Neural cell (in vitro differentiated cells): Measurements from ENCODE around the gene HOATZ. TPM values are rescaled to one million over a fixed set of nuclear protein-coding genes. Genes with fewer than 3 reads are reported as not detected.

Experiments
- H2AFZ ChIP-seq: fragments of 200-600, 300-800 bp; sonication (generic), shearing (Covaris generic); 2 replicates; pipeline ENCODE4 v1.6.0; 2014; ENCODE audit warnings: low read depth, mild to moderate bottlenecking, antibody characterized with exemption, low read length, moderate library complexity
- H3F3A ChIP-seq: fragments of 200-600 bp; shearing (Covaris generic); 2 replicates; pipeline ENCODE4 v1.6.1; 2016; ENCODE audit warnings: mild to moderate bottlenecking, moderate library complexity, mixed read lengths, antibody characterized with exemption, low read length; ENCODE audit not compliant: insufficient read depth, poor library complexity, severe bottlenecking
- H3K27ac ChIP-seq: fragments of 200-600, 300-800 bp; sonication (generic), shearing (Covaris generic); 2 replicates; pipeline ENCODE4 v1.5.1; 2014; ENCODE audit warnings: mild to moderate bottlenecking, low read length, moderate library complexity
- H3K27me3 ChIP-seq: fragments of 300-800, 200-600 bp; sonication (generic), shearing (Covaris generic); 2 replicates; pipeline ENCODE4 v1.6.0; 2014; ENCODE audit warnings: mild to moderate bottlenecking, low read depth, low read length, moderate library complexity; ENCODE audit not compliant: insufficient read depth
- H3K36me3 ChIP-seq: fragments of 300-800, 200-600 bp; sonication (generic), shearing (Covaris generic); 2 replicates; pipeline ENCODE4 v1.5.1; 2014; ENCODE audit warnings: mild to moderate bottlenecking, antibody characterized with exemption, low read length, moderate library complexity; ENCODE audit not compliant: insufficient read depth
- H3K4me2 ChIP-seq: fragments of 300-800, 200-600 bp; sonication (generic), shearing (Covaris generic); 2 replicates; pipeline ENCODE4 v1.6.0; 2014; ENCODE audit warnings: mild to moderate bottlenecking, low read length
- H3K4me3 ChIP-seq: fragments of 300-800, 200-600 bp; sonication (generic), shearing (Covaris generic); 2 replicates; pipeline ENCODE4 v1.5.1; 2014; ENCODE audit warnings: mild to moderate bottlenecking, low read length, moderate library complexity
- H3K79me2 ChIP-seq: fragments of 200-600 bp; shearing (Covaris generic); replicated peaks from 2 replicates; pipeline ENCODE4 v1.6.0; 2014; ENCODE audit warnings: mild to moderate bottlenecking, low read length, moderate library complexity; ENCODE audit not compliant: insufficient read depth
- H3K9ac ChIP-seq: fragments of 300-800, 200-600 bp; sonication (generic), shearing (Covaris generic); 2 replicates; pipeline ENCODE4 v1.6.1; 2016; ENCODE audit warnings: mild to moderate bottlenecking, low read length, mixed read lengths
- H3K9me2 ChIP-seq: fragments of 200-600 bp; shearing (Covaris generic); 2 replicates; pipeline ENCODE4 v1.6.1; 2016; ENCODE audit warnings: mild to moderate bottlenecking, low read length, mixed read lengths; ENCODE audit not compliant: insufficient read depth
- H3K9me3 ChIP-seq: fragments of 200-600, 300-800 bp; sonication (generic), shearing (Covaris generic); 2 replicates; pipeline ENCODE4 v1.6.1; 2016; ENCODE audit warnings: mild to moderate bottlenecking, mixed run types, low read length, moderate library complexity, mixed read lengths
- H4K20me1 ChIP-seq: fragments of 200-600 bp; shearing (Covaris generic); 2 replicates; pipeline ENCODE4 v1.6.1; 2016; ENCODE audit warnings: mild to moderate bottlenecking, mixed run types; ENCODE audit not compliant: insufficient read depth
- EP300 ChIP-seq: fragments of 450-650 bp; conservative IDR thresholded peaks from 2 replicates; pipeline ENCODE4 v1.6.1; 2014; ENCODE audit warnings: antibody characterized with exemption, mild to moderate bottlenecking, moderate library complexity; ENCODE audit not compliant: poor library complexity, severe bottlenecking
- EZH2 ChIP-seq: fragments of 200-600, 300-800 bp; shearing (Covaris generic), sonication (generic); IDR thresholded peaks from 2 replicates; pipeline ENCODE4 v1.6.1; 2014; ENCODE audit warnings: antibody characterized with exemption, low read length, borderline replicate concordance, mild to moderate bottlenecking; ENCODE audit not compliant: insufficient read depth, poor library complexity, severe bottlenecking
- MXI1 ChIP-seq: fragments of 450-650 bp; conservative IDR thresholded peaks from 2 replicates; pipeline ENCODE4 v1.6.1; 2014; ENCODE audit warnings: antibody characterized with exemption, mild to moderate bottlenecking; ENCODE audit not compliant: poor library complexity, severe bottlenecking
- POLR2AphosphoS5 ChIP-seq: IDR thresholded peaks from 2 replicates; pipeline ENCODE4 v1.6.1; 2012
- RAD21 ChIP-seq: fragments of 450-650 bp; conservative IDR thresholded peaks from 2 replicates; pipeline ENCODE4 v1.6.1; 2014; ENCODE audit warnings: antibody characterized with exemption, mild to moderate bottlenecking, moderate library complexity
- SMC3 ChIP-seq: fragments of 450-650 bp; conservative IDR thresholded peaks from 2 replicates; pipeline ENCODE4 v1.6.1; 2014; ENCODE audit warnings: antibody characterized with exemption, mild to moderate bottlenecking, moderate library complexity; ENCODE audit not compliant: poor library complexity
- TAF1 ChIP-seq: IDR thresholded peaks from 2 replicates; pipeline ENCODE4 v1.6.1; 2012; ENCODE audit warnings: low read depth
- polyA plus RNA-seq: library from polyadenylated mRNA; depleted of rRNA; stranded (reverse); fragments of >200 nt; gene quantifications from 2 replicates; pipeline ENCODE4 v1.2.3, GENCODE V29; 2014
- TF ChIP-seq, protein P1 (sequence below): fragments of 450-650 bp; IDR thresholded peaks from 2 replicates; pipeline ENCODE4 v1.5.1; 2014; ENCODE audit warnings: antibody characterized with exemption, mild to moderate bottlenecking, moderate library complexity; ENCODE audit not compliant: poor library complexity, severe bottlenecking
- TF ChIP-seq, protein P2 (sequence below): IDR thresholded peaks from 2 replicates; pipeline ENCODE4 v1.6.1; 2012; ENCODE audit warnings: borderline replicate concordance

The HOATZ gene
- polyA plus RNA-seq, 1 donor from 2014 or later = not detected

DNA sequence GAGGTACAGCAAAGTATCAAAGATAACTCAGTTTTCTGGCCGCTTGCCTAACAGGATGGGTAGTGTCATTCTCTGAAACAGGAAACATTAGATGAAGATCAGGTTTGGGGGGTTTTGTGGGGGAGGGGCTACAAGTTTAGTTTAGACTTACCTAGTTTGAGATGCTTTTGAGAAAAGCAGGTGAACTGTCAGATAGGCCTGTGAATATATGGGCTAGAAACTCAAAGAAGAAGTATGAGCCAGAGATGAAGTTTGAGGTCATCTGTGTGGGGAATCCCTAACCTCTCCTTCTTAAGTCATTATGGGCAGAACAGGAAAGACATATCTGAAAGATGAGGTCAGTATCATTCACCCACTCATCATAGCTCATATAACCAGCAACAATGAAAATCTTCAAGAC, 11.9 kb downstream of the HOATZ start:
- no peak overlapping the region for H3K4me3 ChIP-seq
- H3K4me2 ChIP-seq = no peak overlapping the region
- H3F3A ChIP-seq = no peaks in the 10 kb centered on the region
- no peaks in the 10 kb centered on the region for H3K79me2 ChIP-seq
- no peak overlapping the region for H3K27ac ChIP-seq
- H3K27me3 ChIP-seq = no peaks in the 10 kb centered on the region
- H4K20me1 ChIP-seq = no peaks in the 10 kb centered on the region
- H3K9ac ChIP-seq = no peak overlapping the region
- H2AFZ ChIP-seq = no peak overlapping the region
- no peaks in the 10 kb centered on the region for H3K36me3 ChIP-seq
- H3K9me2 ChIP-seq = no peaks in the 10 kb centered on the region
- TF ChIP-seq EZH2 = no peak
- no peak for TF ChIP-seq MXI1
- TF ChIP-seq RAD21 = no peak
- TF ChIP-seq, protein P1, sequence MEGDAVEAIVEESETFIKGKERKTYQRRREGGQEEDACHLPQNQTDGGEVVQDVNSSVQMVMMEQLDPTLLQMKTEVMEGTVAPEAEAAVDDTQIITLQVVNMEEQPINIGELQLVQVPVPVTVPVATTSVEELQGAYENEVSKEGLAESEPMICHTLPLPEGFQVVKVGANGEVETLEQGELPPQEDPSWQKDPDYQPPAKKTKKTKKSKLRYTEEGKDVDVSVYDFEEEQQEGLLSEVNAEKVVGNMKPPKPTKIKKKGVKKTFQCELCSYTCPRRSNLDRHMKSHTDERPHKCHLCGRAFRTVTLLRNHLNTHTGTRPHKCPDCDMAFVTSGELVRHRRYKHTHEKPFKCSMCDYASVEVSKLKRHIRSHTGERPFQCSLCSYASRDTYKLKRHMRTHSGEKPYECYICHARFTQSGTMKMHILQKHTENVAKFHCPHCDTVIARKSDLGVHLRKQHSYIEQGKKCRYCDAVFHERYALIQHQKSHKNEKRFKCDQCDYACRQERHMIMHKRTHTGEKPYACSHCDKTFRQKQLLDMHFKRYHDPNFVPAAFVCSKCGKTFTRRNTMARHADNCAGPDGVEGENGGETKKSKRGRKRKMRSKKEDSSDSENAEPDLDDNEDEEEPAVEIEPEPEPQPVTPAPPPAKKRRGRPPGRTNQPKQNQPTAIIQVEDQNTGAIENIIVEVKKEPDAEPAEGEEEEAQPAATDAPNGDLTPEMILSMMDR = no peak
- no peak for TF ChIP-seq SMC3
- TF ChIP-seq POLR2AphosphoS5 = no peak
- no peak for TF ChIP-seq EP300
- TF ChIP-seq, protein P2, sequence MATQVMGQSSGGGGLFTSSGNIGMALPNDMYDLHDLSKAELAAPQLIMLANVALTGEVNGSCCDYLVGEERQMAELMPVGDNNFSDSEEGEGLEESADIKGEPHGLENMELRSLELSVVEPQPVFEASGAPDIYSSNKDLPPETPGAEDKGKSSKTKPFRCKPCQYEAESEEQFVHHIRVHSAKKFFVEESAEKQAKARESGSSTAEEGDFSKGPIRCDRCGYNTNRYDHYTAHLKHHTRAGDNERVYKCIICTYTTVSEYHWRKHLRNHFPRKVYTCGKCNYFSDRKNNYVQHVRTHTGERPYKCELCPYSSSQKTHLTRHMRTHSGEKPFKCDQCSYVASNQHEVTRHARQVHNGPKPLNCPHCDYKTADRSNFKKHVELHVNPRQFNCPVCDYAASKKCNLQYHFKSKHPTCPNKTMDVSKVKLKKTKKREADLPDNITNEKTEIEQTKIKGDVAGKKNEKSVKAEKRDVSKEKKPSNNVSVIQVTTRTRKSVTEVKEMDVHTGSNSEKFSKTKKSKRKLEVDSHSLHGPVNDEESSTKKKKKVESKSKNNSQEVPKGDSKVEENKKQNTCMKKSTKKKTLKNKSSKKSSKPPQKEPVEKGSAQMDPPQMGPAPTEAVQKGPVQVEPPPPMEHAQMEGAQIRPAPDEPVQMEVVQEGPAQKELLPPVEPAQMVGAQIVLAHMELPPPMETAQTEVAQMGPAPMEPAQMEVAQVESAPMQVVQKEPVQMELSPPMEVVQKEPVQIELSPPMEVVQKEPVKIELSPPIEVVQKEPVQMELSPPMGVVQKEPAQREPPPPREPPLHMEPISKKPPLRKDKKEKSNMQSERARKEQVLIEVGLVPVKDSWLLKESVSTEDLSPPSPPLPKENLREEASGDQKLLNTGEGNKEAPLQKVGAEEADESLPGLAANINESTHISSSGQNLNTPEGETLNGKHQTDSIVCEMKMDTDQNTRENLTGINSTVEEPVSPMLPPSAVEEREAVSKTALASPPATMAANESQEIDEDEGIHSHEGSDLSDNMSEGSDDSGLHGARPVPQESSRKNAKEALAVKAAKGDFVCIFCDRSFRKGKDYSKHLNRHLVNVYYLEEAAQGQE = no peak
- TF ChIP-seq TAF1 = no peak
- H3K9me3 ChIP-seq = no peaks in the 10 kb centered on the region

DNA sequence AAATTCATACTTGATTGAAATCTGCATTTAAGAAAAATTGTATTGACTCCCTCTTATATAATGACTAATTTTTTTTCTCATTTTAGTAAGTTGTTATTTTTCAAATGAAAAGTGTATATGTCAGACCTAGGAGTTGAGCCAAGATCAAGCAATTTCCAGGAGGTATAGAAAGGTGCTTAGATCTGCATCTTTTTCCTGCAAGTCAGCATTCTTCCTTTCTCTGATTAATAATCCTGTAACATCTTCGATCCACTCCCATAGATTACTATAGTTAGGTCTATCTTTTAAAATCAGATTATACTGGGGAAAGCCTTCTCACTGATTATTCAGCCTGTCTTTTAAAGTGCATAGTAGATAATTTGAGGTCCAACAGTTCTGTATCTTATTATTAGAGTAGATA, 12.7 kb downstream of the HOATZ start:
- no peaks in the 10 kb centered on the region for H3K27me3 ChIP-seq
- H3K79me2 ChIP-seq = no peaks in the 10 kb centered on the region
- no peak overlapping the region for H2AFZ ChIP-seq
- H3K9ac ChIP-seq = no peak overlapping the region
- no peaks in the 10 kb centered on the region for H4K20me1 ChIP-seq
- no peaks in the 10 kb centered on the region for H3K36me3 ChIP-seq
- H3K4me3 ChIP-seq = no peak overlapping the region
- H3F3A ChIP-seq = no peaks in the 10 kb centered on the region
- H3K27ac ChIP-seq = no peak overlapping the region
- H3K4me2 ChIP-seq = no peak overlapping the region
- no peaks in the 10 kb centered on the region for H3K9me3 ChIP-seq
- no peaks in the 10 kb centered on the region for H3K9me2 ChIP-seq
- TF ChIP-seq, protein P1 = no peak
- no peak for TF ChIP-seq TAF1
- TF ChIP-seq RAD21 = no peak
- no peak for TF ChIP-seq EZH2
- TF ChIP-seq SMC3 = no peak
- no peak for TF ChIP-seq POLR2AphosphoS5
- no peak for TF ChIP-seq EP300
- TF ChIP-seq MXI1 = no peak
- TF ChIP-seq, protein P2 = no peak
